Thoracic aorta (tissue), 2 donors: Measurements from ENCODE around the gene UAP1L1. TPM values are rescaled to one million over a fixed set of nuclear protein-coding genes. Genes with fewer than 3 reads are reported as not detected.

Source experiments
- ATAC-seq: fragments of 150-250 bp; one replicate; pipeline ENCODE4 v1.8.0; 2017; ENCODE audit warnings: low read depth; ENCODE audit not compliant: insufficient number of reproducible peaks, low FRiP score
- DNase-seq: peaks from one replicate; pipeline ENCODE4 v3.0.0-alpha.2; 2020; ENCODE audit warnings: low spot score
- H3K27ac ChIP-seq, 2 donors: fragments of 200-600 bp; sonication (generic); 1 replicate in 1 of 2; 2 replicates in 1 of 2; pipeline ENCODE4 v1.5.1; 2016; ENCODE audit warnings: mild to moderate bottlenecking in 2 of 2, moderate library complexity in 2 of 2
- H3K27me3 ChIP-seq: fragments of 200-600 bp; sonication (generic); replicated peaks from 2 replicates; pipeline ENCODE4 v1.6.0; 2016; ENCODE audit warnings: mild to moderate bottlenecking; ENCODE audit not compliant: insufficient read depth
- H3K36me3 ChIP-seq: fragments of 200-600 bp; sonication (generic); one replicate; pipeline ENCODE4 v1.5.1; 2016
- H3K4me1 ChIP-seq, 2 donors: fragments of 200-600 bp; sonication (generic); 1 replicate in 1 of 2; 2 replicates in 1 of 2; pipeline versions ENCODE4 v1.5.1 to v1.6.0; 2016; ENCODE audit warnings: low read depth in 2 of 2, mild to moderate bottlenecking in 1 of 2; ENCODE audit not compliant: control insufficient read depth in 1 of 2
- H3K4me3 ChIP-seq: fragments of 200-600 bp; sonication (generic); 2 replicates; pipeline ENCODE4 v1.5.1; 2016; ENCODE audit warnings: mild to moderate bottlenecking
- H3K9me3 ChIP-seq: fragments of 200-600 bp; sonication (generic); 2 replicates; pipeline ENCODE4 v1.5.1; 2016
- total RNA-seq, 2 donors: library from RNA; depleted of rRNA; stranded (reverse); fragments of >200 nt; gene quantifications; one replicate each; pipeline versions ENCODE4 v1.1.0 to v1.2.3, GENCODE V29; 2016
- TF ChIP-seq, protein P1 (sequence below): fragments of 200-600 bp; sonication (generic); IDR thresholded peaks from one replicate; pipeline ENCODE4 v1.5.1; 2019; ENCODE audit warnings: antibody characterized with exemption

The UAP1L1 gene
- total RNA-seq, 2 donors from 2014 or later, result 9.6 to 11.4 TPM

DNA sequence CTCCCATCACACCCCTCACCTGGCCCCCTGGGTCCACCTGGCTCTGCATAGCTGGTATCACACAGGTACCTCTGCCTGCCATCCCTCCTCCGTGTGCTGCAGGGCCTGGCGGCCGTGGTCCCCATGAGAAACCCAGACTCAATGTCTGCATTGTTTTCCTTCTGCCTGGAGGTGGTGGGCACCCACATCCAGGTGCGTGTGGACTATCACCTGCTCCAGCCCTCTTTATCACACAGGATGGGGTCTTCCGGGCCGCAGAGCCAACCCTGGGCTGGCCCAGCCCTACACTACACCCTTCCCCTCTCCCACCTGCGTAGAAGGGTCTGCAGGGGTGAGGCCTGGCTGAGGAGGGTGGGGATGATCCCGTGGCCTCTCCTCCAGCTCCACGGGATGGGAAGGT is 38.4 kb upstream of the UAP1L1 start:
- Histone ChIP-seq H3K4me3 (no peak overlapping the region), H3K27ac (no peak overlapping the region), H3K4me1 (peaks cover 0 to 4% of the 10 kb centered on the region in 2 donors), H3K27me3 (no peaks in the 10 kb centered on the region), H3K36me3 (peaks cover 10% of the 10 kb centered on the region), H3K9me3 (no peaks in the 10 kb centered on the region)
- DNase-seq (no peak), ATAC-seq (no peak)
- TF ChIP-seq, protein P1, sequence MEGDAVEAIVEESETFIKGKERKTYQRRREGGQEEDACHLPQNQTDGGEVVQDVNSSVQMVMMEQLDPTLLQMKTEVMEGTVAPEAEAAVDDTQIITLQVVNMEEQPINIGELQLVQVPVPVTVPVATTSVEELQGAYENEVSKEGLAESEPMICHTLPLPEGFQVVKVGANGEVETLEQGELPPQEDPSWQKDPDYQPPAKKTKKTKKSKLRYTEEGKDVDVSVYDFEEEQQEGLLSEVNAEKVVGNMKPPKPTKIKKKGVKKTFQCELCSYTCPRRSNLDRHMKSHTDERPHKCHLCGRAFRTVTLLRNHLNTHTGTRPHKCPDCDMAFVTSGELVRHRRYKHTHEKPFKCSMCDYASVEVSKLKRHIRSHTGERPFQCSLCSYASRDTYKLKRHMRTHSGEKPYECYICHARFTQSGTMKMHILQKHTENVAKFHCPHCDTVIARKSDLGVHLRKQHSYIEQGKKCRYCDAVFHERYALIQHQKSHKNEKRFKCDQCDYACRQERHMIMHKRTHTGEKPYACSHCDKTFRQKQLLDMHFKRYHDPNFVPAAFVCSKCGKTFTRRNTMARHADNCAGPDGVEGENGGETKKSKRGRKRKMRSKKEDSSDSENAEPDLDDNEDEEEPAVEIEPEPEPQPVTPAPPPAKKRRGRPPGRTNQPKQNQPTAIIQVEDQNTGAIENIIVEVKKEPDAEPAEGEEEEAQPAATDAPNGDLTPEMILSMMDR, result no peak

DNA sequence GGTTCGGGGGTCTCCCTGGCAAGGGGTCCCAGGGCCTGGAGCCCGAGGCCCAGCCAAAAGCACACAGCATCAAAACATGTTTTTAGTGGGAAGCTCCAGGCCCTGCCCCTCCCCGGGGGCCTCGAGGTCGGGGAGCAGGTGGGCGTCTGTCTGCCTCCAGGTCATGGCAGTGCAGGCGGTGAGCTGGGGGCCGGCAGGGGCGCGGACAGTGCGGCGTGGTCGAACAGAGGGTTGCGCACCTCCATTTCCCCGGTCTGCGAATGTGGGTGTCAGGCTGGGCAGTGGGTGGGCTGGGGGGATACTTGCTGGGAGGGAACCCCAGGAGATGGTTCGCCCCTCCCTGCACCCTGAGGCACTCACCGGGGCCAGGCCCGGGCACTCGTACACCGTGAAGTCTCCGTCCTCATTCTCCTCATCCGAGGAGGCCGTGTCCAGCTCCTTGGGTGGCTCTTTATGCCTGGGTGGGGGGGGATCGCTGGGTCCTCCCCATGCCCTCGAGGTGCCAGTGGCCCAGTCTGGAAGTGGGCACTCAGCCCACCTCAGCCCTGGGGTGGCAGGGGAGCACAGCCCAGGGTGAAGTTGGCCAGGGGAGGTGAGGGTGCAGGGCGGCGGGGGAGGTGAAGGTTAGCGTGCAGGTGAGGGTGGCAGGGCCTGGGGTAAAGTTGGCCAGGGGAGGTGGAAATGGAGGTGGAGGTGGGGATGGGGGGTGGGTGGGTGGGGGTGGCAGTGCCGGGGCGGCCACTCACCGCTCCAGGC is 37.5 kb upstream of the UAP1L1 start:
- Histone ChIP-seq H3K4me1 (peaks cover 6 to 12% of the 10 kb centered on the region in 2 donors), H3K4me3 (no peak overlapping the region), H3K27ac (no peak overlapping the region), H3K36me3 (peaks cover 10% of the 10 kb centered on the region), H3K9me3 (no peaks in the 10 kb centered on the region), H3K27me3 (no peaks in the 10 kb centered on the region)
- TF ChIP-seq, protein P1, result no peak
- no peak for DNase-seq
- ATAC-seq, result no peak

DNA sequence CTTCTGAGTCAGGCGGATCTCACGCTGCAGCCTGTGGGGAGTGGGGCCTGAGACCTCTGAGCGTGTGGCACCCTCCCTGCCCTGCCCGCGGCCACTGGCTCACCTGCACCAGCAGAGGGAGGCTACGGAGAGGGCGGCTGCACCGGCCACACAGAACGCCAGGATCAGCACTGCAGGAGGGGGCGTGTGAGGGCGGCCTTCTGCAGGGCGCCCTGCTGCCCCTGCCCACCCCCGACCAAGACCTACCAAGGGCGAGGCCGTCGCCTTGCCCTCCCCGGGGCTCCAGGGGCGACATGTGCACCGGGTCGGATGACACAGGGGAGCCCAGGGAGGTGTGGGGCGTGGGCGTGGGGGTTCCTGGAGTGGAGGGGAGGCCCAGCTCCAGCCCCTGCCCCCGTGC is 36.7 kb upstream of the UAP1L1 start:
- TF ChIP-seq, protein P1, result no peak
- H3K9me3 ChIP-seq, result no peaks in the 10 kb centered on the region
- H3K27me3 ChIP-seq, result no peaks in the 10 kb centered on the region
- peaks cover 10% of the 10 kb centered on the region for H3K36me3 ChIP-seq
- no peak overlapping the region for H3K27ac ChIP-seq
- peaks cover 12 to 20% of the 10 kb centered on the region in 2 donors for H3K4me1 ChIP-seq
- DNase-seq, result no peak
- no peak overlapping the region for H3K4me3 ChIP-seq
- no peak for ATAC-seq

DNA sequence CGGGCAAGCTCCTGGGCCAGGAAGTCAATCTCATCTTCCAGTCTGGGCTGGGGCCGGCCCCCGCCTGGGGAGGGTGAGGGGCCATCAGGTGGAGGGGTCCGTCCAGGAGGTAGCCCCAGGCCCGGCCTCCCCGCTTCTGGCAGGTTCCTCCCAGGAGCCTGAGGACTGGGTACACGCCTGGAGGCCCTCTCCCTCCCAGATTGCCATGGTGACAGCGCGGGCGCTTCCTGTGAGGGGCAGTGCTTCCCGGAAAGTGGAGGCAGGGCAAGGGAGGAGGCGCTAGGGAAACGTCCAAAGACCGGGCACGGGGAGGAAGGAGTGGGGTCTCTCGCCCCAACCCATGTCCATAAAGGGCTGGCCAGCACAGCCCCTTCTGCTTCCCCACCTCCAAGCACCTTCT is 36.2 kb upstream of the UAP1L1 start:
- Histone ChIP-seq H3K27me3 (no peaks in the 10 kb centered on the region), H3K9me3 (no peaks in the 10 kb centered on the region), H3K36me3 (peaks cover 10% of the 10 kb centered on the region), H3K4me3 (no peak overlapping the region), H3K4me1 (peaks cover 14 to 23% of the 10 kb centered on the region in 2 donors), H3K27ac (no peak overlapping the region)
- TF ChIP-seq, protein P1, result no peak
- ATAC-seq (no peak), DNase-seq (no peak)

DNA sequence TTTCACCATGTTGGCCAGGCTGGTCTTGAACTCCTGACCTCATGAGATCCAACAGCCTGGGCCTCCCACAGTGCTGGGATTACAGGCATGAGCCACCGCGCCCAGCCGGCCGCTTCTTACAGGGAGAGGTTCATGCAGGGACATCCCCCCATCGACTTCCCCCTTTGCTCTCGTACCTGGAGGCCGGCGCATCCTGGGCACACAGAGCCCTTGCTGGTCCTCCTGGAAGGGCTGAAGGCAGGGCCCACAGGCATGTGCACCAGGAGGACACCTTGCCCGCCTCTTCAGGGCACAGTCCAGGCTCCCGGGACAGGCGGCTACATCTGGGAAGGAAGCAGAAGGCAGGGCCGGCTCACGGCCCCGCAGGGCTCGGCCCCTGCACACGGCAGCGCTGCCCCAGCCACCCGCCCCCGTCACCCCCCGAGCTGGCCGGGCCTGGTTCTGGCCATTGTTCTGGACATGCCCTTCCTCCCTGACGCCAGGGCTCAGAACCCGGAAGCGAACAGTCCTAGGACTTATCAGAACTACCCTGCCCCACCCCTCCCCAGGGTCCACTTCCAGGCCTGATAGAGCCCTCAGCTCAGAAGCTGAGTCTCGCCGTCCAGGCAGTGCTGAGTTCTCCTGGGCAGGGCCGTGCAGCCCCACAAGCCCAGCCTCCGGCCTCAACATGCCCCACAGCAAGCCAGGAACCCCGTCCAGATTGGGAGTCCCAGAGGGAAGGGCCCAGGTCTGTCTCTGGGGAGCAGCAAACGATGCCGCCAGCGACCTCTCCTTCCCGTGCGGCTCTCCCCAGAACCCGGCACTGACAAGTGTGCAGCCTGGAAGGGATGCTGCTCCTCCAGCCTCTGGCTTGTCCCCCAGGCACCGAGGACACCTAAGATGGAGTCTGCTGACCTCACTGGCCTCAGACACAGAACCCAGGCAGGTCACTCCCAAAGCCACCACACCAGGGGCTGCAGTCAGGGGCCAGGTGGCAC is 34.3 kb upstream of the UAP1L1 start:
- H3K36me3 ChIP-seq, result peaks cover 10% of the 10 kb centered on the region
- no peak overlapping the region for H3K27ac ChIP-seq
- TF ChIP-seq, protein P1, result no peak
- H3K4me3 ChIP-seq, result no peak overlapping the region
- no peaks in the 10 kb centered on the region for H3K9me3 ChIP-seq
- DNase-seq, result no peak
- H3K27me3 ChIP-seq, result peaks cover 4% of the 10 kb centered on the region
- ATAC-seq, result no peak
- H3K4me1 ChIP-seq, result peaks cover 15 to 27% of the 10 kb centered on the region in 2 donors
